ENCODE data around the gene PSD4. TPM values are rescaled to one million over a fixed set of nuclear protein-coding genes. Genes with fewer than 3 reads are reported as not detected.

Gene PSD4
- total RNA-seq, 1 donor from 2014 or later, result 1.9 TPM

- Mint-ChIP-seq H3K27me3 (ENCODE audit: unreplicated experiment) (peaks cover 6% of the 10 kb centered on the region), H3K4me1 (ENCODE audit: unreplicated experiment) (peaks cover 20% of the 10 kb centered on the region)
Observed at GRCh38 chr2:113221846-113222245, 48.1 kb downstream of the PSD4 start.

GRCh38 chr2:113223813-113224212 lies 50.0 kb downstream of the PSD4 start:
- Mint-ChIP-seq H3K9me3 (ENCODE audit: unreplicated experiment) (no peaks in the 10 kb centered on the region), H3K27me3 (ENCODE audit: unreplicated experiment) (peaks cover 6% of the 10 kb centered on the region), H3K4me3 (ENCODE audit: unreplicated experiment) (no peak overlapping the region), H3K4me1 (ENCODE audit: unreplicated experiment) (peaks cover 2% of the 10 kb centered on the region), H3K27ac (ENCODE audit: unreplicated experiment) (no peak overlapping the region), H3K36me3 (ENCODE audit: low read depth, unreplicated experiment) (no peaks in the 10 kb centered on the region)
- TF ChIP-seq CTCF (IDR thresholded peaks at IDR 0.05; ENCODE audit: unreplicated experiment), result no peak
- DNase-seq (ENCODE audit: low spot score), result no peak

More at GRCh38 chr2:113221846-113222245, 48.1 kb downstream of the PSD4 start:
- H3K4me3 Mint-ChIP-seq (ENCODE audit: unreplicated experiment), result no peak overlapping the region
- H3K9me3 Mint-ChIP-seq (ENCODE audit: unreplicated experiment), result no peaks in the 10 kb centered on the region
- H3K36me3 Mint-ChIP-seq (ENCODE audit: low read depth, unreplicated experiment), result no peaks in the 10 kb centered on the region
- H3K27ac Mint-ChIP-seq (ENCODE audit: unreplicated experiment), result no peak overlapping the region
- DNase-seq (ENCODE audit: low spot score), result no peak
- no peak for TF ChIP-seq CTCF (IDR thresholded peaks at IDR 0.05; ENCODE audit: unreplicated experiment)

- DNase-seq (ENCODE audit: low spot score), result no peak
- no peak for TF ChIP-seq CTCF (IDR thresholded peaks at IDR 0.05; ENCODE audit: unreplicated experiment)
- Mint-ChIP-seq H3K36me3 (ENCODE audit: low read depth, unreplicated experiment) (no peaks in the 10 kb centered on the region), H3K4me1 (ENCODE audit: unreplicated experiment) (peaks cover 5% of the 10 kb centered on the region), H3K4me3 (ENCODE audit: unreplicated experiment) (no peak overlapping the region), H3K27me3 (ENCODE audit: unreplicated experiment) (peaks cover 6% of the 10 kb centered on the region), H3K9me3 (ENCODE audit: unreplicated experiment) (no peaks in the 10 kb centered on the region), H3K27ac (ENCODE audit: unreplicated experiment) (no peak overlapping the region)
Observed at GRCh38 chr2:113224647-113225236, 51.0 kb downstream of the PSD4 start.

GRCh38 chr2:113225263-113226259 lies 51.8 kb downstream of the PSD4 start:
- Mint-ChIP-seq H3K4me1 (ENCODE audit: unreplicated experiment) (peaks cover 12% of the 10 kb centered on the region), H3K36me3 (ENCODE audit: low read depth, unreplicated experiment) (no peaks in the 10 kb centered on the region), H3K9me3 (ENCODE audit: unreplicated experiment) (no peaks in the 10 kb centered on the region), H3K4me3 (ENCODE audit: unreplicated experiment) (no peak overlapping the region), H3K27me3 (ENCODE audit: unreplicated experiment) (peaks cover 3% of the 10 kb centered on the region), H3K27ac (ENCODE audit: unreplicated experiment) (no peak overlapping the region)
- no peak for TF ChIP-seq CTCF (IDR thresholded peaks at IDR 0.05; ENCODE audit: unreplicated experiment)
- DNase-seq (ENCODE audit: low spot score), result no peak

GRCh38 chr2:113226462-113226861 lies 52.7 kb downstream of the PSD4 start:
- Mint-ChIP-seq H3K27ac (ENCODE audit: unreplicated experiment) (no peak overlapping the region), H3K4me3 (ENCODE audit: unreplicated experiment) (no peak overlapping the region), H3K9me3 (ENCODE audit: unreplicated experiment) (no peaks in the 10 kb centered on the region), H3K4me1 (ENCODE audit: unreplicated experiment) (peaks cover 12% of the 10 kb centered on the region), H3K27me3 (ENCODE audit: unreplicated experiment) (peaks cover 3% of the 10 kb centered on the region), H3K36me3 (ENCODE audit: low read depth, unreplicated experiment) (no peaks in the 10 kb centered on the region)
- TF ChIP-seq CTCF (IDR thresholded peaks at IDR 0.05; ENCODE audit: unreplicated experiment), result no peak
- no peak for DNase-seq (ENCODE audit: low spot score)

Data from endothelial cell (in vitro differentiated cells).